ENCODE measurements around the gene CNTNAP2.

CNTNAP2 gene

DNA sequence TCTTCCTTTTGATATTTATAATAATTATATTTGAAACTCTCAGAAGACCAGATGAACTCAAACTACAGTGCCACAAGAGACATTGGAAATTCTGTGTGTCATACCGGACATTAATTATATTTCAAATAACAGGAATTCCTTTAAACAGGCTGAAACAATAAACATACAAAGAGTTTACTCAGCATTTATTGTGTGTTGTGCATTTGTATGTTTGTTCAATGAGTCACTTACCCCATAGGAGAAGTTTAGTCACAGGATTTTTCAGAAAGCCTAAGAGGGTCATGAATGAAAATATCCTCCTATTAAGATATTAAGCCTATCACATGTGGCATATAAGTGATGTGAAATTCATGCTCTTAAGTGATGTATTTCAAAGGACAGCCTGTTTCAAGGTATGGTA, 566.8 kb downstream of the CNTNAP2 start:
- Histone ChIP-seq H2BK5ac (ENCODE audit: low read length) (no peak overlapping the region), H3K79me1 (ENCODE audit: low read length) (no peaks in the 10 kb centered on the region), H3K4me1 (ENCODE audit: control insufficient read depth, low read depth, low read length) (no peaks in the 10 kb centered on the region), H3K56ac (ENCODE audit: low read length) (no peak overlapping the region), H2AK5ac (ENCODE audit: low read length) (no peak overlapping the region), H2BK15ac (replicated peaks; ENCODE audit: low read depth) (no peak overlapping the region), H3K4me3 (ENCODE audit: low read length) (no peak overlapping the region), H3K27ac (ENCODE audit: low read depth, low read length) (no peak overlapping the region), H2BK120ac (ENCODE audit: low read depth, low read length) (no peak overlapping the region), H3K9ac (ENCODE audit: low read length) (no peak overlapping the region), H3K4ac (ENCODE audit: low read depth, low read length) (no peak overlapping the region), H3K79me2 (ENCODE audit: control insufficient read depth, insufficient read depth, low read length) (no peaks in the 10 kb centered on the region), H4K8ac (ENCODE audit: low read depth, low read length) (no peak overlapping the region), H3K18ac (ENCODE audit: low read length) (no peak overlapping the region), H3K23ac (ENCODE audit: low read length) (no peak overlapping the region), H3K27me3 (ENCODE audit: insufficient read depth, low read length, poor library complexity) (no peaks in the 10 kb centered on the region), H3K4me2 (ENCODE audit: low read length) (no peak overlapping the region), H3K36me3 (ENCODE audit: control insufficient read depth, insufficient read depth, low read length) (no peaks in the 10 kb centered on the region), H4K5ac (ENCODE audit: low read length) (no peak overlapping the region)
- DNase-seq, result no peak
- no CpG with 5 or more reads among the region's 1 CpG for WGBS (ENCODE audit: extremely low coverage, insufficient coverage, low lambda C conversion rate)

DNA sequence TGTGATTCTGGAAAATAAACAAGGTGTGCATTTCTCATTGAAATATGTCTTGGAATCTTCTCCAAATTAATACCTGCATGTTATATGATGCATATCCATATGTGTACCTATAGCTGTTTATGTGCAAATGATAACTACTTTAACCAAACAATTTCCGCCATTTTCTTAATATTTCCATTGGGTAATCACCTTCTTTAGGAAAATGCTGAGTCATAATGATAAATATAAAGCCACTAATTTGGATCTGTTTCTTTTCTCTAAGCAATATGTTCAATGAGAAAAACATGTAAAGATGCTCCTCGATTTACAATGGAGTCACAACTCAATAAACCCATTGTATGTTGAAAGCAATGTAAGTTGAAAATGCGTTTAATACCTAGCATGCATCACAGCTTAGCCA, 574.4 kb downstream of the CNTNAP2 start:
- Histone ChIP-seq H3K36me3 (ENCODE audit: control insufficient read depth, insufficient read depth, low read length) (no peaks in the 10 kb centered on the region), H4K5ac (ENCODE audit: low read length) (no peak overlapping the region), H3K18ac (ENCODE audit: low read length) (no peak overlapping the region), H3K4me3 (ENCODE audit: low read length) (no peak overlapping the region), H3K23ac (ENCODE audit: low read length) (no peak overlapping the region), H2BK15ac (replicated peaks; ENCODE audit: low read depth) (no peak overlapping the region), H3K27ac (ENCODE audit: low read depth, low read length) (no peak overlapping the region), H3K4ac (ENCODE audit: low read depth, low read length) (no peak overlapping the region), H3K56ac (ENCODE audit: low read length) (no peak overlapping the region), H3K79me2 (ENCODE audit: control insufficient read depth, insufficient read depth, low read length) (no peaks in the 10 kb centered on the region), H3K27me3 (ENCODE audit: insufficient read depth, low read length, poor library complexity) (no peaks in the 10 kb centered on the region), H3K4me2 (ENCODE audit: low read length) (no peak overlapping the region), H3K9ac (ENCODE audit: low read length) (no peak overlapping the region), H2BK120ac (ENCODE audit: low read depth, low read length) (no peak overlapping the region), H2AK5ac (ENCODE audit: low read length) (no peak overlapping the region), H3K79me1 (ENCODE audit: low read length) (no peaks in the 10 kb centered on the region), H2BK5ac (ENCODE audit: low read length) (no peak overlapping the region), H3K4me1 (ENCODE audit: control insufficient read depth, low read depth, low read length) (no peaks in the 10 kb centered on the region), H4K8ac (ENCODE audit: low read depth, low read length) (no peak overlapping the region)
- WGBS (ENCODE audit: extremely low coverage, insufficient coverage, low lambda C conversion rate), result no CpG with 5 or more reads among the region's 3 CpGs
- DNase-seq, result no peak

GRCh38 chr7:146698995-146699610, 582.5 kb downstream of the CNTNAP2 start:
- H2BK120ac ChIP-seq (ENCODE audit: low read depth, low read length), result no peak overlapping the region
- no peaks in the 10 kb centered on the region for H3K79me2 ChIP-seq (ENCODE audit: control insufficient read depth, insufficient read depth, low read length)
- no CpG with 5 or more reads among the region's 1 CpG for WGBS (ENCODE audit: extremely low coverage, insufficient coverage, low lambda C conversion rate)
- no peak overlapping the region for H3K27ac ChIP-seq (ENCODE audit: low read depth, low read length)
- H3K36me3 ChIP-seq (ENCODE audit: control insufficient read depth, insufficient read depth, low read length), result no peaks in the 10 kb centered on the region
- H3K9ac ChIP-seq (ENCODE audit: low read length), result no peak overlapping the region
- H3K56ac ChIP-seq (ENCODE audit: low read length), result no peak overlapping the region
- H2BK5ac ChIP-seq (ENCODE audit: low read length), result no peak overlapping the region
- H3K27me3 ChIP-seq (ENCODE audit: insufficient read depth, low read length, poor library complexity), result no peaks in the 10 kb centered on the region
- H3K4me2 ChIP-seq (ENCODE audit: low read length), result no peak overlapping the region
- no peaks in the 10 kb centered on the region for H3K4me1 ChIP-seq (ENCODE audit: control insufficient read depth, low read depth, low read length)
- H3K23ac ChIP-seq (ENCODE audit: low read length), result no peak overlapping the region
- H3K4me3 ChIP-seq (ENCODE audit: low read length), result no peak overlapping the region
- H2AK5ac ChIP-seq (ENCODE audit: low read length), result no peak overlapping the region
- H3K79me1 ChIP-seq (ENCODE audit: low read length), result no peaks in the 10 kb centered on the region
- H3K18ac ChIP-seq (ENCODE audit: low read length), result no peak overlapping the region
- DNase-seq, result peak; percentile 29
- H4K5ac ChIP-seq (ENCODE audit: low read length), result no peak overlapping the region
- H4K8ac ChIP-seq (ENCODE audit: low read depth, low read length), result no peak overlapping the region
- no peak overlapping the region for H3K4ac ChIP-seq (ENCODE audit: low read depth, low read length)
- H2BK15ac ChIP-seq (replicated peaks; ENCODE audit: low read depth), result no peak overlapping the region

- no peak for DNase-seq
These were observed 583.5 kb downstream of the CNTNAP2 start for GRCh38 chr7:146700015-146700560.

GRCh38 chr7:146701166-146701565, 584.6 kb downstream of the CNTNAP2 start:
- H4K8ac ChIP-seq (ENCODE audit: low read depth, low read length), result no peak overlapping the region
- no peak overlapping the region for H2AK5ac ChIP-seq (ENCODE audit: low read length)
- no peaks in the 10 kb centered on the region for H3K79me1 ChIP-seq (ENCODE audit: low read length)
- no peak overlapping the region for H3K27ac ChIP-seq (ENCODE audit: low read depth, low read length)
- H3K23ac ChIP-seq (ENCODE audit: low read length), result no peak overlapping the region
- no peak overlapping the region for H3K18ac ChIP-seq (ENCODE audit: low read length)
- H3K4me2 ChIP-seq (ENCODE audit: low read length), result no peak overlapping the region
- H2BK15ac ChIP-seq (replicated peaks; ENCODE audit: low read depth), result no peak overlapping the region
- no peaks in the 10 kb centered on the region for H3K79me2 ChIP-seq (ENCODE audit: control insufficient read depth, insufficient read depth, low read length)
- no CpG with 5 or more reads among the region's 3 CpGs for WGBS (ENCODE audit: extremely low coverage, insufficient coverage, low lambda C conversion rate)
- H3K4me1 ChIP-seq (ENCODE audit: control insufficient read depth, low read depth, low read length), result no peaks in the 10 kb centered on the region
- no peaks in the 10 kb centered on the region for H3K27me3 ChIP-seq (ENCODE audit: insufficient read depth, low read length, poor library complexity)
- DNase-seq, result no peak
- no peak overlapping the region for H3K4ac ChIP-seq (ENCODE audit: low read depth, low read length)
- H2BK5ac ChIP-seq (ENCODE audit: low read length), result no peak overlapping the region
- H3K56ac ChIP-seq (ENCODE audit: low read length), result no peak overlapping the region
- no peak overlapping the region for H4K5ac ChIP-seq (ENCODE audit: low read length)
- H3K36me3 ChIP-seq (ENCODE audit: control insufficient read depth, insufficient read depth, low read length), result no peaks in the 10 kb centered on the region
- H3K9ac ChIP-seq (ENCODE audit: low read length), result no peak overlapping the region
- H2BK120ac ChIP-seq (ENCODE audit: low read depth, low read length), result no peak overlapping the region
- H3K4me3 ChIP-seq (ENCODE audit: low read length), result no peak overlapping the region

More at GRCh38 chr7:146700015-146700560, 583.5 kb downstream of the CNTNAP2 start:
- Histone ChIP-seq H2BK5ac (ENCODE audit: low read length) (no peak overlapping the region), H3K79me1 (ENCODE audit: low read length) (no peaks in the 10 kb centered on the region), H3K27ac (ENCODE audit: low read depth, low read length) (no peak overlapping the region), H3K27me3 (ENCODE audit: insufficient read depth, low read length, poor library complexity) (no peaks in the 10 kb centered on the region), H3K79me2 (ENCODE audit: control insufficient read depth, insufficient read depth, low read length) (no peaks in the 10 kb centered on the region), H2AK5ac (ENCODE audit: low read length) (no peak overlapping the region), H3K4ac (ENCODE audit: low read depth, low read length) (no peak overlapping the region), H3K36me3 (ENCODE audit: control insufficient read depth, insufficient read depth, low read length) (no peaks in the 10 kb centered on the region), H3K56ac (ENCODE audit: low read length) (no peak overlapping the region), H3K4me3 (ENCODE audit: low read length) (no peak overlapping the region), H4K8ac (ENCODE audit: low read depth, low read length) (no peak overlapping the region), H2BK15ac (replicated peaks; ENCODE audit: low read depth) (no peak overlapping the region), H3K9ac (ENCODE audit: low read length) (no peak overlapping the region), H4K5ac (ENCODE audit: low read length) (no peak overlapping the region), H3K18ac (ENCODE audit: low read length) (no peak overlapping the region), H3K4me1 (ENCODE audit: control insufficient read depth, low read depth, low read length) (no peaks in the 10 kb centered on the region), H2BK120ac (ENCODE audit: low read depth, low read length) (no peak overlapping the region), H3K23ac (ENCODE audit: low read length) (no peak overlapping the region), H3K4me2 (ENCODE audit: low read length) (no peak overlapping the region)
- WGBS (ENCODE audit: extremely low coverage, insufficient coverage, low lambda C conversion rate), result no CpG with 5 or more reads among the region's 1 CpG

DNA sequence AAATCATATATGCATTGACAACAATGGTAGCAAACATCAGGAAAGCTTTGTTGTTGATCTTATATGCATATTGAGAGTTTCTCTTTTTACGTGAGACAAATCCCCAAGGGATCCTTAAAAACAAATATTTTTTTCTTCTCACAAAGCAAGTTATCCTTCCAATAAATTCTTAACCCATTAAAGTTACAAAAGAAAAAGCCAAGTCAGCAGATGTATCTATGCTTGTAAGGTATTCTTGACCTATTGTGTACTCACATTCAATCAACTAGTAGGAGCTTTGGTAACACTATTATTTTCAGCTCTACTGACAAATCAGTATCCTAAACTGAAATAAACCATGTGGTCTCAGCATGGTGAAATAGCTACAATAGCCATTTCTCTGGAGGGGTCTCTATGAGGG, 586.3 kb downstream of the CNTNAP2 start:
- Histone ChIP-seq H3K9ac (ENCODE audit: low read length) (no peak overlapping the region), H2AK5ac (ENCODE audit: low read length) (no peak overlapping the region), H2BK5ac (ENCODE audit: low read length) (no peak overlapping the region), H3K4ac (ENCODE audit: low read depth, low read length) (no peak overlapping the region), H3K79me1 (ENCODE audit: low read length) (no peaks in the 10 kb centered on the region), H3K36me3 (ENCODE audit: control insufficient read depth, insufficient read depth, low read length) (no peaks in the 10 kb centered on the region), H3K56ac (ENCODE audit: low read length) (no peak overlapping the region), H3K79me2 (ENCODE audit: control insufficient read depth, insufficient read depth, low read length) (no peaks in the 10 kb centered on the region), H3K27me3 (ENCODE audit: insufficient read depth, low read length, poor library complexity) (no peaks in the 10 kb centered on the region), H4K5ac (ENCODE audit: low read length) (no peak overlapping the region), H3K18ac (ENCODE audit: low read length) (no peak overlapping the region), H3K4me2 (ENCODE audit: low read length) (no peak overlapping the region), H3K4me1 (ENCODE audit: control insufficient read depth, low read depth, low read length) (no peaks in the 10 kb centered on the region), H3K4me3 (ENCODE audit: low read length) (no peak overlapping the region), H2BK15ac (replicated peaks; ENCODE audit: low read depth) (no peak overlapping the region), H3K27ac (ENCODE audit: low read depth, low read length) (no peak overlapping the region), H2BK120ac (ENCODE audit: low read depth, low read length) (no peak overlapping the region), H4K8ac (ENCODE audit: low read depth, low read length) (no peak overlapping the region), H3K23ac (ENCODE audit: low read length) (no peak overlapping the region)
- no CpG with 5 or more reads among the region's 1 CpG for WGBS (ENCODE audit: extremely low coverage, insufficient coverage, low lambda C conversion rate)
- no peak for DNase-seq
